ENCODE data around the gene ELAC1.

DNA sequence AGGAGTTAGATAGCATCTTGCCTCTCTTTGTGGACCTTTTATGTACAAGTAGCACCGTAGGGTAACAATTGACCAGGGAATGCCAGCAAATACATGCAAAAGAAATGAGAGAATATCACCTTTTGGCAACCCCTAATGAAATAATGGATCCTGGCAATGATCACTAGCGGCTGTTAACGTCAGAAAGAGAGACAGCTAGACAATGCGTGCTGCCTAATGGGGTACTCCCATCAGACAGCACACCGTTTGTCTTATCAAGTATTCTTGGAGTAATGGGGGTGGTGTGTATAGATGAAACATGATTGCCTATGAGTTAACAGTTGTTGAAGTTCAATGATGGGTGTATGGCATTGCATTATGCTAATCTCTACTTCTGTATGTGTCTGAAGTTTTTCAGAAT lies 1.6 kb downstream of the ELAC1 start:
- TF ChIP-seq CTCF (conservative IDR thresholded peaks at IDR 0.05; ENCODE audit: low read length) = no peak
- no peak for TF ChIP-seq EZH2phosphoT487 (IDR thresholded peaks at IDR 0.05; ENCODE audit: borderline replicate concordance, low read depth, low read length)
